ENCODE data around the gene AGFG2. TPM values are rescaled to one million over a fixed set of nuclear protein-coding genes. Genes with fewer than 3 reads are reported as not detected.
A peak's percentile ranks its signal among the peaks of the same experiment; 100 is the strongest.

The AGFG2 gene
- total and polyA plus RNA-seq, 2 of the 13 experiments (the other 11 are each of a cell fraction or from before 2014, with no cell fraction given): 125 to 132 TPM

DNA sequence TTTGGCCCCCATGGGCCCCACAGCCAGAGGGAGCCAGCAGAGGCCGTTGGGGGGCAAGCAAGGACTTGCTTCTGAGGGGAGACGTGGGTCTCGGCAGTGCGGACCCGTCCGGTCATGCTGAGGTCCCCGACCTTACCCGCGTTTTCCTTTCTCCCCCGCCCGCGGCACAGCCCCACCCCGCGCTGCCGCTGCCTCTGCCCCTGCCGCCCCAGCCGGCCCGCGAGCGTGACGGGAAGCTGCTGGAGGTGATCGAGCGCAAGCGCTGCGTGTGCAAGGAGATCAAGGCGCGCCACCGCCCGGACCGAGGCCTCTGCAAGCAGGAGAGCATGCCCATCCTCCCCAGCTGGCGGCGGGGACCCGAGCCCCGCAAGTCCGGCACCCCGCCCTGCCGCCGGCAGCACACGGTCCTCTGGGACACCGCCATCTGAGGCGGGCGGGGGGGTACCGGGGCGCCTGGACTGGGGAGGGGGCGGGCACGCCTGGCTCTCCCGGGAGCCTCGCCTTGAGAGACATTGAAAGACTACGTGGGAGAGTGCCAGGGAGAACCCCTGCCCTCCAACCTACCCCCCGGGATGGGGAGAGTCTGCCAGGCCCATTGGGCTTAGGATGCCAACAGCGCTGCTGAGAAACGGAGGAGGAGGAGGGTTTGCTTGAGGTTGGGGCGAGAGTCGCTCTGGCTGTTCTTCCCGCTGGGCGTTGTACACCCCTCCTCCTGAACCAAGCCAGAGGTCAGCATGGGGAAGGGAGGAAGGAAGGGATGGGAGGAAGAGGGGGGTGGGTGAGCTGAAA, 45.3 kb upstream of the AGFG2 start (continued):
- TF ChIP-seq, protein P1, sequence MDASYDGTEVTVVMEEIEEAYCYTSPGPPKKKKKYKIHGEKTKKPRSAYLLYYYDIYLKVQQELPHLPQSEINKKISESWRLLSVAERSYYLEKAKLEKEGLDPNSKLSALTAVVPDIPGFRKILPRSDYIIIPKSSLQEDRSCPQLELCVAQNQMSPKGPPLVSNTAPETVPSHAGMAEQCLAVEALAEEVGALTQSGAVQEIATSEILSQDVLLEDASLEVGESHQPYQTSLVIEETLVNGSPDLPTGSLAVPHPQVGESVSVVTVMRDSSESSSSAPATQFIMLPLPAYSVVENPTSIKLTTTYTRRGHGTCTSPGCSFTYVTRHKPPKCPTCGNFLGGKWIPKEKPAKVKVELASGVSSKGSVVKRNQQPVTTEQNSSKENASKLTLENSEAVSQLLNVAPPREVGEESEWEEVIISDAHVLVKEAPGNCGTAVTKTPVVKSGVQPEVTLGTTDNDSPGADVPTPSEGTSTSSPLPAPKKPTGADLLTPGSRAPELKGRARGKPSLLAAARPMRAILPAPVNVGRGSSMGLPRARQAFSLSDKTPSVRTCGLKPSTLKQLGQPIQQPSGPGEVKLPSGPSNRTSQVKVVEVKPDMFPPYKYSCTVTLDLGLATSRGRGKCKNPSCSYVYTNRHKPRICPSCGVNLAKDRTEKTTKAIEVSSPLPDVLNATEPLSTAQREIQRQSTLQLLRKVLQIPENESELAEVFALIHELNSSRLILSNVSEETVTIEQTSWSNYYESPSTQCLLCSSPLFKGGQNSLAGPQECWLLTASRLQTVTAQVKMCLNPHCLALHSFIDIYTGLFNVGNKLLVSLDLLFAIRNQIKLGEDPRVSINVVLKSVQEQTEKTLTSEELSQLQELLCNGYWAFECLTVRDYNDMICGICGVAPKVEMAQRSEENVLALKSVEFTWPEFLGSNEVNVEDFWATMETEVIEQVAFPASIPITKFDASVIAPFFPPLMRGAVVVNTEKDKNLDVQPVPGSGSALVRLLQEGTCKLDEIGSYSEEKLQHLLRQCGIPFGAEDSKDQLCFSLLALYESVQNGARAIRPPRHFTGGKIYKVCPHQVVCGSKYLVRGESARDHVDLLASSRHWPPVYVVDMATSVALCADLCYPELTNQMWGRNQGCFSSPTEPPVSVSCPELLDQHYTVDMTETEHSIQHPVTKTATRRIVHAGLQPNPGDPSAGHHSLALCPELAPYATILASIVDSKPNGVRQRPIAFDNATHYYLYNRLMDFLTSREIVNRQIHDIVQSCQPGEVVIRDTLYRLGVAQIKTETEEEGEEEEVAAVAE (CRISPR knock-in tag; IDR thresholded peaks at IDR 0.05; ENCODE audit: borderline replicate concordance): no peak
- TF ChIP-seq, protein P2, sequence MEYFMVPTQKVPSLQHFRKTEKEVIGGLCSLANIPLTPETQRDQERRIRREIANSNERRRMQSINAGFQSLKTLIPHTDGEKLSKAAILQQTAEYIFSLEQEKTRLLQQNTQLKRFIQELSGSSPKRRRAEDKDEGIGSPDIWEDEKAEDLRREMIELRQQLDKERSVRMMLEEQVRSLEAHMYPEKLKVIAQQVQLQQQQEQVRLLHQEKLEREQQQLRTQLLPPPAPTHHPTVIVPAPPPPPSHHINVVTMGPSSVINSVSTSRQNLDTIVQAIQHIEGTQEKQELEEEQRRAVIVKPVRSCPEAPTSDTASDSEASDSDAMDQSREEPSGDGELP (IDR thresholded peaks at IDR 0.05; ENCODE audit: borderline replicate concordance, low read depth): no peak; the same call in 1 of the 2 replicates
- TF ChIP-seq ESRRA (CRISPR knock-in tag; IDR thresholded peaks at IDR 0.05; ENCODE audit: low read depth) (peak; percentile 44; the same call in 1 of the 2 replicates), ZUFSP (CRISPR knock-in tag; IDR thresholded peaks at IDR 0.05; ENCODE audit: borderline replicate concordance) (no peak), NFRKB (IDR thresholded peaks at IDR 0.05) (no peak)
